ENCODE data around the gene TRMT6. TPM values are rescaled to one million over a fixed set of nuclear protein-coding genes. Genes with fewer than 3 reads are reported as not detected.

The TRMT6 gene
- total RNA-seq, 3 donors from 2014 or later (not counting 1 experiment from before 2014, with no cell fraction given): 9.2 to 13.0 (median 9.9) TPM

GRCh38 chr20:5895626-5896025, 54.7 kb downstream of the TRMT6 start:
- H3K4me3 Mint-ChIP-seq: no peak overlapping the region
- H3K27me3 Mint-ChIP-seq (ENCODE audit: low read depth in 2 of 2): peaks cover 27 to 38% of the 10 kb centered on the region in 2 donors
- H3K4me1 ChIP-seq (ENCODE audit: control insufficient read depth, insufficient read depth, low read length): no peaks in the 10 kb centered on the region
- H3K27me3 ChIP-seq (ENCODE audit: control insufficient read depth, insufficient read depth, low read length): peaks cover 3% of the 10 kb centered on the region
- ATAC-seq (no peak), DNase-seq (no peak)
- H3K36me3 Mint-ChIP-seq: no peaks in the 10 kb centered on the region
- no peak for TF ChIP-seq CTCF (IDR thresholded peaks at IDR 0.05)
- no peaks in the 10 kb centered on the region for H3K9me3 ChIP-seq (ENCODE audit: control insufficient read depth, insufficient read depth, low read length)
- no peaks in the 10 kb centered on the region for H3K36me3 ChIP-seq (ENCODE audit: control insufficient read depth, insufficient read depth, low read length)
- intact Hi-C loops (cut with micrococcal nuclease): no loop called here
- no peaks in the 10 kb centered on the region for H3K9me3 Mint-ChIP-seq
- H3K27ac ChIP-seq (ENCODE audit: low read length): no peak overlapping the region
- H3K4me3 ChIP-seq (ENCODE audit: low read length): no peak overlapping the region
- H3K27ac Mint-ChIP-seq: no peak overlapping the region
- no peaks in the 10 kb centered on the region for H3K4me1 Mint-ChIP-seq
- WGBS (ENCODE audit: insufficient coverage): 86% methylated on average over 2 of the region's 2 CpGs

GRCh38 chr20:5893621-5894020, 56.7 kb downstream of the TRMT6 start:
- no peaks in the 10 kb centered on the region for H3K36me3 ChIP-seq (ENCODE audit: control insufficient read depth, insufficient read depth, low read length)
- DNase-seq (no peak), ATAC-seq (no peak)
- no peak overlapping the region for H3K27ac ChIP-seq (ENCODE audit: low read length)
- H3K4me1 Mint-ChIP-seq: no peaks in the 10 kb centered on the region
- no peaks in the 10 kb centered on the region for H3K36me3 Mint-ChIP-seq
- H3K27me3 ChIP-seq (ENCODE audit: control insufficient read depth, insufficient read depth, low read length): peaks cover 3% of the 10 kb centered on the region
- no peaks in the 10 kb centered on the region for H3K9me3 ChIP-seq (ENCODE audit: control insufficient read depth, insufficient read depth, low read length)
- WGBS (ENCODE audit: insufficient coverage): 98% methylated on average over 2 of the region's 2 CpGs
- H3K4me3 ChIP-seq (ENCODE audit: low read length): no peak overlapping the region
- H3K4me3 Mint-ChIP-seq: no peak overlapping the region
- peaks cover 24 to 30% of the 10 kb centered on the region in 2 donors for H3K27me3 Mint-ChIP-seq (ENCODE audit: low read depth in 2 of 2)
- intact Hi-C loops (cut with micrococcal nuclease): no loop called here
- no peaks in the 10 kb centered on the region for H3K4me1 ChIP-seq (ENCODE audit: control insufficient read depth, insufficient read depth, low read length)
- H3K9me3 Mint-ChIP-seq: no peaks in the 10 kb centered on the region
- H3K27ac Mint-ChIP-seq: no peak overlapping the region
- no peak for TF ChIP-seq CTCF (IDR thresholded peaks at IDR 0.05)

- H3K4me1 ChIP-seq (ENCODE audit: control insufficient read depth, insufficient read depth, low read length): no peaks in the 10 kb centered on the region
- no peak overlapping the region for H3K4me3 ChIP-seq (ENCODE audit: low read length)
- Mint-ChIP-seq H3K4me1 (no peaks in the 10 kb centered on the region), H3K27ac (no peak overlapping the region), H3K27me3 (ENCODE audit: low read depth in 2 of 2) (peaks cover 28% of the 10 kb centered on the region in 2 donors), H3K9me3 (no peaks in the 10 kb centered on the region), H3K4me3 (no peak overlapping the region), H3K36me3 (no peaks in the 10 kb centered on the region)
- no peaks in the 10 kb centered on the region for H3K36me3 ChIP-seq (ENCODE audit: control insufficient read depth, insufficient read depth, low read length)
- no peak for DNase-seq
- no peak overlapping the region for H3K27ac ChIP-seq (ENCODE audit: low read length)
- WGBS (ENCODE audit: insufficient coverage): 75% methylated on average over 2 of the region's 3 CpGs
- intact Hi-C loops (cut with micrococcal nuclease): no loop called here
- no peak for TF ChIP-seq CTCF (IDR thresholded peaks at IDR 0.05)
- H3K9me3 ChIP-seq (ENCODE audit: control insufficient read depth, insufficient read depth, low read length): no peaks in the 10 kb centered on the region
- peaks cover 3% of the 10 kb centered on the region for H3K27me3 ChIP-seq (ENCODE audit: control insufficient read depth, insufficient read depth, low read length)
- no peak for ATAC-seq
Observed at GRCh38 chr20:5893052-5893451, 57.3 kb downstream of the TRMT6 start.

- Histone ChIP-seq H3K4me1 (ENCODE audit: control insufficient read depth, insufficient read depth, low read length) (no peaks in the 10 kb centered on the region), H3K27ac (ENCODE audit: low read length) (no peak overlapping the region), H3K9me3 (ENCODE audit: control insufficient read depth, insufficient read depth, low read length) (no peaks in the 10 kb centered on the region), H3K36me3 (ENCODE audit: control insufficient read depth, insufficient read depth, low read length) (no peaks in the 10 kb centered on the region), H3K27me3 (ENCODE audit: control insufficient read depth, insufficient read depth, low read length) (no peaks in the 10 kb centered on the region), H3K4me3 (ENCODE audit: low read length) (no peak overlapping the region)
- Mint-ChIP-seq H3K4me1 (no peaks in the 10 kb centered on the region), H3K9me3 (no peaks in the 10 kb centered on the region), H3K4me3 (no peak overlapping the region), H3K36me3 (no peaks in the 10 kb centered on the region), H3K27ac (no peak overlapping the region), H3K27me3 (ENCODE audit: low read depth in 2 of 2) (peaks cover 8 to 10% of the 10 kb centered on the region in 2 donors)
- 86% methylated on average over 9 of the region's 10 CpGs for WGBS (ENCODE audit: insufficient coverage)
- no peak for TF ChIP-seq CTCF (IDR thresholded peaks at IDR 0.05)
- DNase-seq: no peak
- ATAC-seq: no peak
- intact Hi-C loops (cut with micrococcal nuclease): no loop called here
Observed at GRCh38 chr20:5890773-5891441, 59.4 kb downstream of the TRMT6 start.
